HepG2 (cell line): ENCODE data around the gene TSPAN15. TPM values are rescaled to one million over a fixed set of nuclear protein-coding genes. Genes with fewer than 3 reads are reported as not detected.

ENCODE experiments used
- ATAC-seq: fragments of 200-7000 bp; cut with Tn5 transposase; 3 replicates; pipeline ENCODE4 v1.9.1; 2020; ENCODE audit warnings: mild to moderate bottlenecking, moderate library complexity
- BruUV-seq: library from RNA; stranded (reverse); fragments of 400-500 nt; replicated peaks from 2 replicates; lab custom pipeline; 2021; lab: Mats Ljungman, UMichigan
- CTCF ChIA-PET: fragments of 300-600 bp; formaldehyde crosslinking; extraction: SDS; loops from one replicate; lab custom pipeline; 2021; ENCODE audit warnings: low total read pairs, inconsistent platforms, low intra/inter-chr PET ratio; lab: Yijun Ruan, JAX
- POLR2A ChIA-PET: fragments of 350-600 bp; sonication (Branson Sonifier 250); formaldehyde crosslinking; loops from one replicate; lab custom pipeline; 2020; ENCODE audit warnings: antibody characterized with exemption, inconsistent platforms; lab: Yijun Ruan, JAX
- DNase-seq: peaks from one replicate; pipeline ENCODE4 v3.0.0-alpha.2; 2015; ENCODE audit warnings: low spot score
- FAIRE-seq: peaks from 3 replicates; lab custom pipeline; 2011; peaks lifted over from hg19 to GRCh38; lab: Jason Lieb, UNC
- H2AFZ ChIP-seq: one replicate; pipeline ENCODE4 v1.6.1; 2011; ENCODE audit warnings: low read length, inconsistent platforms
- H3K27ac ChIP-seq: fragments of 300-600 bp; 3 replicates; pipeline ENCODE4 v1.8.0; 2011; ENCODE audit warnings: mixed run types, mild to moderate bottlenecking, mixed read lengths, low read length, inconsistent platforms; ENCODE audit not compliant: insufficient read depth; ENCODE audit errors: extremely low read length
- H3K27me3 ChIP-seq, 2 experiments: fragments of 200-600 bp in 1 of 2; 2 replicates in 1 of 2; 3 replicates in 1 of 2; pipeline versions ENCODE4 v1.6.0 to v1.8.0; 2011; ENCODE audit warnings: low read length in 2 of 2, mild to moderate bottlenecking in 2 of 2, moderate library complexity in 2 of 2, inconsistent platforms in 1 of 2; ENCODE audit not compliant: insufficient read depth in 2 of 2, control insufficient read depth in 1 of 2
- H3K36me3 ChIP-seq, 2 experiments: fragments of 200-600 bp in 1 of 2; replicated peaks in 1 of 2; 2 replicates in 1 of 2; 3 replicates in 1 of 2; pipeline versions ENCODE4 v1.5.1 to v1.8.0; 2011; ENCODE audit warnings: low read length in 2 of 2, inconsistent platforms in 1 of 2; ENCODE audit not compliant: insufficient read depth in 2 of 2, control insufficient read depth in 1 of 2
- H3K4me1 ChIP-seq: 2 replicates; pipeline ENCODE4 v1.5.1; 2012; ENCODE audit warnings: low read length, inconsistent platforms; ENCODE audit not compliant: insufficient read depth
- H3K4me2 ChIP-seq: 2 replicates; pipeline ENCODE4 v1.6.0; 2011; ENCODE audit warnings: low read depth, low read length, inconsistent platforms
- H3K4me3 ChIP-seq, 3 experiments: fragments of 200-600 bp in 1 of 3; sonication (generic), shearing (Covaris generic) in 1 of 3; replicated peaks in 1 of 3; 2 replicates each; pipeline ENCODE4 v1.5.1; 2011 to 2016; ENCODE audit warnings: low read length in 3 of 3, inconsistent platforms in 2 of 3, low read depth in 2 of 3, mild to moderate bottlenecking in 2 of 3, control low read depth in 1 of 3, mixed read lengths in 1 of 3; ENCODE audit not compliant: insufficient read depth in 1 of 3
- H3K79me2 ChIP-seq: one replicate; pipeline ENCODE4 v1.6.1; 2011; ENCODE audit warnings: low read length, inconsistent platforms; ENCODE audit not compliant: insufficient read depth
- H3K9ac ChIP-seq: 2 replicates; pipeline ENCODE4 v1.6.0; 2011; ENCODE audit warnings: mild to moderate bottlenecking, low read depth, low read length, inconsistent platforms; ENCODE audit not compliant: insufficient read depth
- H3K9me3 ChIP-seq: 2 replicates; pipeline ENCODE4 v1.5.1; 2012; ENCODE audit warnings: mild to moderate bottlenecking, low read length
- H4K20me1 ChIP-seq: 2 replicates; pipeline ENCODE4 v1.6.0; 2011; ENCODE audit warnings: inconsistent platforms, mild to moderate bottlenecking, low read length, moderate library complexity; ENCODE audit not compliant: insufficient read depth
- FOSL1 ChIP-seq: sonication (generic); formaldehyde crosslinking; IDR thresholded peaks from 2 replicates; pipeline ENCODE4 v1.9.0; 2021; ENCODE audit warnings: missing genetic modification reagents, borderline replicate concordance
- FOXA3 ChIP-seq: IDR thresholded peaks from 2 replicates; pipeline ENCODE4 v1.6.1; 2016; ENCODE audit warnings: missing genetic modification reagents, missing compliant biosample characterization
- NFKBIZ ChIP-seq: IDR thresholded peaks from 2 replicates; pipeline ENCODE4 v1.6.1; 2018; ENCODE audit warnings: missing genetic modification reagents, missing compliant biosample characterization
- NPAS2 ChIP-seq: sonication (generic); formaldehyde crosslinking; IDR thresholded peaks from 2 replicates; pipeline ENCODE4 v1.8.0; 2022; ENCODE audit warnings: mild to moderate bottlenecking, missing genetic modification reagents, borderline replicate concordance
- ZFP90 ChIP-seq: sonication (generic); formaldehyde crosslinking; IDR thresholded peaks from 2 replicates; pipeline ENCODE4 v1.8.0; 2022; ENCODE audit warnings: missing genetic modification reagents, mild to moderate bottlenecking, inconsistent platforms, borderline replicate concordance
- ZNF235 ChIP-seq: sonication (generic); formaldehyde crosslinking; IDR thresholded peaks from 2 replicates; pipeline ENCODE4 v1.8.1; 2023; ENCODE audit warnings: mild to moderate bottlenecking, missing genetic modification reagents, borderline replicate concordance
- ZNF33B ChIP-seq: sonication (generic); formaldehyde crosslinking; IDR thresholded peaks from 2 replicates; pipeline ENCODE4 v1.5.1; 2020; ENCODE audit warnings: mild to moderate bottlenecking, missing genetic modification reagents
- ZNF598 ChIP-seq: sonication (generic); formaldehyde crosslinking; IDR thresholded peaks from 2 replicates; pipeline ENCODE4 v1.5.1; 2020; ENCODE audit warnings: mild to moderate bottlenecking, missing genetic modification reagents, borderline replicate concordance
- ZNF737 ChIP-seq: sonication (generic); formaldehyde crosslinking; IDR thresholded peaks from 2 replicates; pipeline ENCODE4 v1.5.0; 2020; ENCODE audit warnings: missing genetic modification reagents, mild to moderate bottlenecking, borderline replicate concordance
- WGBS: methylation state at CpG from one replicate; pipeline ENCODE4 v1.1.6; 2017; ENCODE audit warnings: low lambda C conversion rate; 5-methylcytosine and 5-hydroxymethylcytosine counted together
- in situ Hi-C: cut with HindIII; loops from 2 replicates; pipeline ENCODE4 v1.10.0; 2017; ENCODE audit warnings: low pct_unique_long_range_greater_than_20kb; ENCODE audit not compliant: extremely low pct_ligation_motif_present
- intact Hi-C: fragments of 100-400 bp; cut with micrococcal nuclease; formaldehyde crosslinking; loops from one replicate; pipeline ENCODE4 v1.10.0; 2022; ENCODE audit not compliant: unreplicated experiment
- polyA plus RNA-seq, 8 experiments: library from polyadenylated mRNA; depleted of rRNA in 3 of 8; stranded (reverse) in 7 of 8; unstranded in 1 of 8; fragments of >200 nt; fragmentation: Illumina TruSeq in 4 of 8; extraction: Trizol in 4 of 8; gene quantifications; 2 replicates each; pipeline versions ENCODE4 v1.2.1 to v1.2.3, GENCODE V29; 2011 to 2016; ENCODE audit warnings: low read depth in 4 of 8, missing spikeins in 1 of 8, mixed read lengths in 1 of 8; ENCODE audit not compliant: insufficient read depth in 1 of 8
- total RNA-seq, 5 experiments: library from RNA; depleted of rRNA; stranded (reverse); fragments of >200 nt; fragmentation: Illumina TruSeq; extraction: Trizol; gene quantifications; 2 replicates each; pipeline ENCODE4 v1.2.3, GENCODE V29; 2016; ENCODE audit warnings: low read depth in 1 of 5
- TF ChIP-seq, protein P1 (sequence below): sonication (generic); formaldehyde crosslinking; IDR thresholded peaks from 2 replicates; pipeline ENCODE4 v1.5.0; 2020; ENCODE audit warnings: missing genetic modification reagents
- TF ChIP-seq, protein P2 (sequence below): sonication (generic); formaldehyde crosslinking; conservative IDR thresholded peaks from 2 replicates; pipeline ENCODE4 v1.8.1; 2023; ENCODE audit warnings: missing genetic modification reagents
- TF ChIP-seq, protein P3 (sequence below): sonication (generic); formaldehyde crosslinking; IDR thresholded peaks from 2 replicates; pipeline ENCODE4 v1.8.1; 2023; ENCODE audit warnings: mild to moderate bottlenecking, missing genetic modification reagents

TSPAN15 gene
- total and polyA plus RNA-seq, 2 of the 13 experiments (the other 11 are each of a cell fraction or from before 2014, with no cell fraction given): 0.27 to 3.2 TPM

DNA sequence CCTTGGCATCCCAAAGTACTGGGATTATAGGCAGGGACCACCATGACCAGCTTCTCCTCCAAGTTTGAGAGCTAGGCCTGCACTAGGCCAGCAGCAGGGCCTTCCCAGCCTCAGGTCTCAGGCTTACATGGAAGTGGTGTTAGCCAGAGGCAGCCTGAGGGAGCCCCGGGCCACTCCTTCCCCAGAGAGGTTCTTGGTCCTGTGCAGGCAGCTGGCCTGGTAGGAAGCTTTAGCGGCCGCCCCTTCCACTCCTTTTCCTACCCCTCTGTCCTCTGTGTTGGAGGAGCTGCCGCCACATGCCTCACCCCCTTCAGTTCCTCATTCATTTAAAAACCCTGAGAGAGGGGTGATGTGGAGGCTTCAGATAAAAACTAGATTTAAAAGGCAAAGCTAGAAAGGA, 40.3 kb downstream of the TSPAN15 start:
- no peak for DNase-seq
- Histone ChIP-seq H3K4me1 (no peaks in the 10 kb centered on the region), H3K79me2 (no peaks in the 10 kb centered on the region), H3K4me3 (no peak overlapping the region), H3K4me2 (no peak overlapping the region), H3K9me3 (peaks cover 16% of the 10 kb centered on the region; the same call in 1 of the 2 replicates), H3K36me3 (no peaks in the 10 kb centered on the region), H4K20me1 (no peaks in the 10 kb centered on the region), H2AFZ (no peak overlapping the region), H3K9ac (no peak overlapping the region), H3K27ac (no peak overlapping the region), H3K27me3 (no peaks in the 10 kb centered on the region; a peak in 1 of 5 replicates)
- WGBS: 42% methylated on average over 4 of the region's 4 CpGs
- intact Hi-C loops: no loop called here
- POLR2A ChIA-PET: no interaction called here
- CTCF ChIA-PET: no interaction called here
- ATAC-seq: no peak
- in situ Hi-C loops: no loop called here
- no TSS peak for BruUV-seq
- no peak for FAIRE-seq
- TF ChIP-seq, protein P1, sequence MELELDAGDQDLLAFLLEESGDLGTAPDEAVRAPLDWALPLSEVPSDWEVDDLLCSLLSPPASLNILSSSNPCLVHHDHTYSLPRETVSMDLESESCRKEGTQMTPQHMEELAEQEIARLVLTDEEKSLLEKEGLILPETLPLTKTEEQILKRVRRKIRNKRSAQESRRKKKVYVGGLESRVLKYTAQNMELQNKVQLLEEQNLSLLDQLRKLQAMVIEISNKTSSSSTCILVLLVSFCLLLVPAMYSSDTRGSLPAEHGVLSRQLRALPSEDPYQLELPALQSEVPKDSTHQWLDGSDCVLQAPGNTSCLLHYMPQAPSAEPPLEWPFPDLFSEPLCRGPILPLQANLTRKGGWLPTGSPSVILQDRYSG (CRISPR knock-in tag): no peak
- no peak for TF ChIP-seq ZFP90 (CRISPR knock-in tag)

DNA sequence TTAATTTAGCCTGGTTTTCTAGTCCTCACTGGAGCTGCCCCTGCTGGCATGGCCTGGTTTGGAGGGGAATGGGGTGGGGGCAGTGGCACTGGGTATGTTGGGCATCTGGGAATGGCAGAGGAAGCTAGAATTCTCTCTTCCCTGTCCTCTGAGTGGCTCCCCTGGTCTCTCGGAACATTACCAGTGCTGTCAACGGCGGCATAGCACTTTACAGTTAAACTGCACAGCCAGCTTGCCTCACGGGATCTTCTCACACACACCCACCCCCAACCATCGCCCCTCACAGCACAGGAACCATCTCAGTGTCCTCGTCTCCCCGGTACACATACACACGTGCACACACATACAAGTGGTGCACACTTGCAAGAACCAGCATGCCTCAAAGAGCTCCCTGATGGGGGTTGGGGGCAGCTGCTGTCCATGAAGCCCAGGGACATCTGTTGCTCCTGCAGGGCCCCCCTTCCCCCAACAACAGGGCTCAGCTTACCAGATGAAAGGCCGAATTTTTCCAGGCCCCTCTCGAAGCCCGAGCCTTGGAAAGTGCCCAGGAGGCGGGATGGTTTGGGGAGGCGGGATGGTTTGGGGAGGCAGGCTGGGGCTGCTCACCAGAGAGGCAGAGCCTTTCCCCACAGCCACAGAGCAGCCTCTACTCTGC, 41.0 kb downstream of the TSPAN15 start:
- H4K20me1 ChIP-seq: no peaks in the 10 kb centered on the region
- ChIA-PET CTCF (no interaction called here), POLR2A (no interaction called here)
- no peak overlapping the region for H2AFZ ChIP-seq
- FAIRE-seq (no peak), DNase-seq (no peak), ATAC-seq (no peak)
- peaks cover 16% of the 10 kb centered on the region; the same call in 1 of the 2 replicates for H3K9me3 ChIP-seq
- intact Hi-C loops: no loop called here
- no peaks in the 10 kb centered on the region for H3K4me1 ChIP-seq
- no peak overlapping the region for H3K4me2 ChIP-seq
- H3K36me3 ChIP-seq: no peaks in the 10 kb centered on the region
- no peaks in the 10 kb centered on the region; a peak in 1 of 5 replicates for H3K27me3 ChIP-seq
- H3K79me2 ChIP-seq: no peaks in the 10 kb centered on the region
- 35% methylated on average over 8 of the region's 13 CpGs for WGBS
- in situ Hi-C loops: no loop called here
- H3K27ac ChIP-seq: no peak overlapping the region
- BruUV-seq: no TSS peak
- no peak overlapping the region for H3K9ac ChIP-seq
- no peak overlapping the region for H3K4me3 ChIP-seq
- no peak for TF ChIP-seq FOXA3 (CRISPR knock-in tag)
- no peak for TF ChIP-seq NPAS2 (CRISPR knock-in tag)
- TF ChIP-seq ZNF598 (CRISPR knock-in tag): no peak
- TF ChIP-seq, protein P2, sequence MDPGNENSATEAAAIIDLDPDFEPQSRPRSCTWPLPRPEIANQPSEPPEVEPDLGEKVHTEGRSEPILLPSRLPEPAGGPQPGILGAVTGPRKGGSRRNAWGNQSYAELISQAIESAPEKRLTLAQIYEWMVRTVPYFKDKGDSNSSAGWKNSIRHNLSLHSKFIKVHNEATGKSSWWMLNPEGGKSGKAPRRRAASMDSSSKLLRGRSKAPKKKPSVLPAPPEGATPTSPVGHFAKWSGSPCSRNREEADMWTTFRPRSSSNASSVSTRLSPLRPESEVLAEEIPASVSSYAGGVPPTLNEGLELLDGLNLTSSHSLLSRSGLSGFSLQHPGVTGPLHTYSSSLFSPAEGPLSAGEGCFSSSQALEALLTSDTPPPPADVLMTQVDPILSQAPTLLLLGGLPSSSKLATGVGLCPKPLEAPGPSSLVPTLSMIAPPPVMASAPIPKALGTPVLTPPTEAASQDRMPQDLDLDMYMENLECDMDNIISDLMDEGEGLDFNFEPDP (CRISPR knock-in tag): no peak
- TF ChIP-seq ZNF235 (CRISPR knock-in tag): no peak
- TF ChIP-seq NFKBIZ (CRISPR knock-in tag): no peak
- TF ChIP-seq ZNF33B (CRISPR knock-in tag): no peak
- TF ChIP-seq, protein P3, sequence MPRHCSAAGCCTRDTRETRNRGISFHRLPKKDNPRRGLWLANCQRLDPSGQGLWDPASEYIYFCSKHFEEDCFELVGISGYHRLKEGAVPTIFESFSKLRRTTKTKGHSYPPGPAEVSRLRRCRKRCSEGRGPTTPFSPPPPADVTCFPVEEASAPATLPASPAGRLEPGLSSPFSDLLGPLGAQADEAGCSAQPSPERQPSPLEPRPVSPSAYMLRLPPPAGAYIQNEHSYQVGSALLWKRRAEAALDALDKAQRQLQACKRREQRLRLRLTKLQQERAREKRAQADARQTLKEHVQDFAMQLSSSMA (CRISPR knock-in tag): no peak
- TF ChIP-seq FOSL1 (CRISPR knock-in tag): no peak
- TF ChIP-seq ZNF737 (CRISPR knock-in tag): no peak
